Measurements from ENCODE around the gene PMF1. TPM values are rescaled to one million over a fixed set of nuclear protein-coding genes. Genes with fewer than 3 reads are reported as not detected.
A peak's percentile ranks its signal among the peaks of the same experiment; 100 is the strongest.

Gene PMF1
- total RNA-seq, 1 donor from 2014 or later: 47.1 TPM

DNA sequence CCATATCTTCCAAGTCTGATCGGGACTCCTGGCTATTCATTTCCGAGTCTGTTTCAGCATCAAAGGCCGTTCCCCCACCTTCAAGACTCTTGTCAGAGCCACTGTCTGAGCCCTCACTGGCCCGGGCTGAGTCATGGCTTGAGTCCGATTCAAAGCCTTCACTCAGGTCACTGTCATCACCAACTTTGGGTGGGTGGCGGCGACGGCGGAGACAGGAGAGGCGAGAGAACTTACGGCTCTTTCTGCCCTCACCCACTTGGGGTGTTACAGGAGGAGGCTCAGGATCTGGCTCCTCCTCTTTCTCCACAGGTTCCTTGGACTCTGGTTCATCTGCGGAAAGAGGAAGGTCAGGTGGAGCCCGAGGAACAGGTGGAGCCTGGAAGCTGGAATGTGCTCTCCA, 53.2 kb downstream of the PMF1 start:
- DNase-seq (ENCODE audit: low read depth): no peak

DNA sequence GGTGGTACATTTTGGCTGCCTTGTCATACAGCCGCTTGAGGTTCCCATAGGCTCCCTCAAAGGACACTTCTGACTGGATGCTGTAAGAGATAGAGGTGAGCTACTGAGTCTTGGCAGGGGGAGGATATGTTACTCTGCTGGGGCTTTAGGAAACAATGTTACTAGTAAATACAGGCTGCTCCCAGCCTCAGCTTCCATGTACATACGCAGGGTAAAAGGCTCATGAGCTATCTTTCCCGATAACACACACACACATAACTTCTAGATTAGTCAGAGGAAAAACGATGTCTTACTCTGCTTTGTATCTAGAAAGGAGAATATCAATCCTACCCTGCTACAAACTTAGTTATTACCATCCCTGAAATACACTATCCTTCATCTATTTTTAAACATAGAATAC, 55.5 kb downstream of the PMF1 start:
- DNase-seq (ENCODE audit: low read depth): no peak

DNA sequence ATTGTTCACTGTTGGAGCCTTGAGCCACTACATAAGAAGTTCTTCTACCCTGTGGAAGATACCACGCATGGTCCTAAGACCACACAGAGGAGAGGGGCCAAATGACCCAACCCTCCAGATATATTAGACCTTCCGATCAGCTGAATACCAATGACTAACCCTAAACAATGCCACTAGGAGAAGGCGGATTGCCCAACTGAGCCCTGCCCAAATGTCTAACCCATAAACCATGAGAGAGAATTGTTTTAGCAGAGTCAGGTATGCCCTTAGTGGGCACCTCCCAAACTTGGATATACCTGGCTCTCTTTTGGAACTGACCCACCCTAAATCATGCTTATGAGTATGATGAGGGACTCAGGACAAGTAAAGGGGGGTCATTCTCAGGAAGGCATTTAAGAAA, 57.5 kb downstream of the PMF1 start:
- DNase-seq (ENCODE audit: low read depth): no peak

DNA sequence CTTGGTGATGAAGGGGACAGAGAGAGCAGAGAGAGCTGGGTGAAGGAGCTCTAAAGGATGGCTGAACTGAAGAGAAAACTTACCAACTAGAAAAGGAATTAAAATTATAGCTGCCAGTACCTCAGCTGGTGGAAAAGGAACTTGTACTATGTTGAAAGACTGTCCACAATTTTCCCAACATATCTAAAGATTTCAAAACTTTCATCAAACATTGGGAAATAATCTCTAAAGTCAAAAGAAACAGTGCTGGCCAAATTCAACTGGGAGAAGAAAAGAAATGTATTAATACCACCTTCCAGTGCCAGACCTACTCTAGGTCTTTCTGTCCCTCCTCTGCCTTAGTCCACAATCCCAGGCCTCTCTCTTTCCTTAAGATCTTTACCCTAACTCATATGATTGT, 63.7 kb downstream of the PMF1 start:
- DNase-seq (ENCODE audit: low read depth): no peak

DNA sequence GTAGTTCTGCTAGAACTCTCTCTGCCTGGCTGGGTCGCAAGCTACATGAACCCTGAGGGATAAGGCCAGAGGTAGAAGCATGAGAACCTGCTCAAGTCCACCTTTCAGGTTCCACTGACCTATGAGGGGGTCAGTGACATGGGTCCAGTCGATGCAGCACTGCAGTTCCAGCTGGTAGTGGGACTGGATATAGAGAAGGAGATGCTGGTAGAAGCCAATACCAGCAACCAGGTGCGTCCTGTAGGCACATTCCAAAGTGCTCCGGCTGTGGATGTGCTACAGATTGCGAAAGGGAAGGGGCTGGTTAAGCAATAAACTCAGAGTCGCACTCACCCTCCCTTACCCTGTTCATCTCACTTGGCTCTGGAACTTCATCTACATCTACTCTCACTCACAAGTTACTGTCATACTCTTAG, 64.2 kb downstream of the PMF1 start:
- DNase-seq (ENCODE audit: low read depth): peak; percentile 14

DNA sequence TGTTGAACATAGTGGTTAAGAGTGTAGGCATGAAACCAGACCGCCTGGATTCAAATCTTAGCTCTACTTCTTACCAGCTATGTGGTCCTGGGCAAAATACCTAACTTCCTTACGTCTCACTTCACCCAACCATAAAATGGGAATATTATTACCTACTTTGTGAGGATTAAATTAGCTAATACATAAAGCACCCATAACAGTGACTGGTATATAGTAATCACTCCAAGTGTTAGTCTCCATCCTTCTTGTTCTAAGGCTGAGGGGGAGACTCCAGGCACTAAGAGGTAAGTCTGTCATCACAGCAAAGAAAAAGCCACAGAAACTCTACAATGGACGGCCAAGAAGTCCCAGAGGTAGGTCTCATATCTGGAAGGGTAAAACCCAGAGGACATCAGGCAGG, 67.0 kb downstream of the PMF1 start:
- DNase-seq (ENCODE audit: low read depth): no peak

DNA sequence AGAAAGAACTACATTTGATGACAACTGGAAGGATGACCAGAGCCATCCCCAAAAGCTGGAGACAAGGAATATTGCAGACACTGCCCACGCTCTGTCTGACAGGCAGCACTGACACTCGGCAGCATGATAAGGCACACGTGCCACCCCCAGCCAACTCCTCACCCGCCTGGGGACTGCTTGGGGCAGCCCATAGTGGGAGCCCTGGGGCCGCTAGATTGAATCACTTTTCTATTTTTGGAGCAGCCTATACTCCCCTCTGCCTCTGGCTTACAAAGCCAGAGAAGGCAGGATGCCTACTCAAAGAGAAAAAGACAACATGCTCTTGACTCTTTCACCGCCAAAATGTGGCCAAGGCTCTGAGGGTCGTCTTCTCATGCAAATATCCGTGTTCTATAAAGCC, 68.5 kb downstream of the PMF1 start:
- DNase-seq (ENCODE audit: low read depth): peak; percentile 7

DNA sequence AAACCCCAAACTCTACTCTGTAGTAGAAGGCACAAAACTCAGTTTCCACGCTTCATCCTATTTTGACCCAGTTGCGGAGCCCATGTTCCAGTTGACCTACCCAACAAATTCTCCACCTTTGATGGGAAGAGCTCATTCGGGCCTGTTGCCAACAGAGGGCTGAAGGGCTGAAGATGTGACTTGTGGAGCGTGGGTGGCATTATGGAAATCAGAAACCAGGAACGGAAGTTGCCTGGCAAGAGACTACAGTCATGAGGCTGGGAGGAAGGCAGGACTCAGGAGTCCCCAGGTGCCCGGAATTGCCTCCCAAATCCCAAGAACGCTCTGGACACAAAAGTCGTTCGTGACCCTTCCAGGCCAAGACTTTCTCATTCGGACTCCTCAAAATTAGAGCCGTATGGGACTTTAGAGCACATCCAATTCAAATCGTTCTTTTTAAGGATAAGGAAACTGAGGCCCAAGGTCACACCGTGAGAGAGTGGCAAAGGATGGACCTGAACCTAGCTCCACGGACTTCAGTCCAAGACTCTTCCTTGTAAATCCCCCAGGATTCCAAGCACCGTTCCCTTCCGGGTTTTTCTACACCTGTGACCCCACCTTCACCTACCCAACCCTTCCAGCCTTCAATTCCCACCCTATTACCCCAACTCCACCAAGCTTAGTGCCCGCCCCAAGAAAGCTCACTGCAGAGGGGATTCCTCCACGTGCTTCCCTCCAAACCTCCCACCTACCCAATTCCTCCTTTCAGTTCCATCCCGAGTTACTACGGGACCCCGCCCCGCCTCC, 69.1 kb downstream of the PMF1 start:
- DNase-seq (ENCODE audit: low read depth): peak; percentile 76

DNA sequence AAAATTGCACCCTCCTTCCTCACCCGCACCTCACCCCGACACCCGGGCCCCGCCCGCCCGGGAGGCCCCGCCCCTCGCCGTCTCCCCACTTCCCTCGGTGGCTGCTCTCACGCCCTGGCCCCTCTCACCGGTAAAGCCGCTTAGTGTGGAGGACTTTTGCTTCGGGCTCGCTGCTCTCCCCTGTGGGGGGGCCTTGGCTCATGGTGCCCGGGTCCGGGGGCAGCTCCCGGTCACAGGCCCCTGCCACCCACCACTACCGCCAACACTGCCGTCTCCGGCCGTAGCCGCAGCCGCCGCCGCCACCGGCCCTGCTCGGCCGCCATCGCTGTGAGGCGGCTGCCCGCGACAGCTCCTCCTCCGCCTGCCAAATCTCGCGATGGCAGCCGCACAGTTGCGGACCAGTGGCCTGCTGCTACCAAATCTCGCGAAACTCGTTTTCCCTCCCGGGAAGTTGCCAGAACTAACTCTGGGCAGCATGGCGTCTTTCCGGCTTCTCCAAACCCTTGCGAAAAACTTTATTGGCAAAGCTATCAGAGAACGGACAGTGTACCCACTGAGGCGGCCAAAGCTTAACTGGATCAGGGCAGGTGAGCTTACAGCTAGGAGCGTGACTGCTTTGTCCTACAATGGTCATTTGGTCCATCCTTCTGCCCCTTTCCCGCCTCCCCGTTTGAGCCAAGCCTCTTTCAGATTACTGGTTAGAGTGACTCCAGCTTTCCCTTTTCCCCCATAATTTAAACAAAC, 69.8 kb downstream of the PMF1 start, which contains the start of gene SMG5:
Gene SMG5, minus strand, starts transcription at position 347 of the 744 bp plus-strand sequence. Its CDS starts 145 bp downstream, at position 202.
- peak; percentile 98 for DNase-seq (ENCODE audit: low read depth)

DNA sequence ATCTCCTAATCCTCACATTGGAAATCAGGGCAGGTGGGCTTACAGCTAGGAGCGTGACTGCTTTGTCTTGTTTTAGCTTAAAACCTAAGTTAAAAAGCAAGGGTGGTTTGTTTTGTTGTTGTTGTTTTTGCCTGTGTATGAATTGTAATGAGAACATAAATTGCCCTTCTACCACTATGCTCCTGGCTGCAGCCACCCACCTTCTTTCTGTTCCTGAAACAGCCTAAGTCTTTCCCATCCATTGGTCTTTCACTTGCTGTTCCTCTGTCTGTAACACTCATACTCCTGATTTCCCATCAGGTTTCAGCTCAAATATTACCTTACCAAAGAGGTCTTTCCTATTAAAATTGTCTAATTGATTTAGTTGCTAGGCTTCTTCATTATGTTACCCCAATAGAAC, 70.7 kb downstream of the PMF1 start:
- no peak for DNase-seq (ENCODE audit: low read depth)

DNA sequence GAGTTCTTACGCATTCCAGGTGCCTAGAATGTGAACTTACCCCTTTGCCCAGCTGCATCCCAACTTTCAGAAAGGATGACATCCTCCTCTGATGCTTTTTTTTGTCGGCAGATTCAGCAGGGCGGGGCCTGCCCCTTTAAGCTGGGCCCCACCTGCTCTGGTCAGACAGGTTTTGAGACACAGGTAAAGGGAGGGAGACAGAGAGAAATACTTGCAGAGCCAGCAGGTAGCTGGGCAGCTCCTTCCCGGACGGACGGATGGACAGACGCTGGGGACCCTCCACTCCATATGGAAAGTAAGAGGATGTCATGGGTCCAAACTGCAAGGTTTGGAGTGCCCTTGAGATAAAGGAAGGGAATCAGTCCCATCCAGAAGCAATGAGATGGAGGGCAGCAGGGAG, 71.3 kb downstream of the PMF1 start, which contains the start of gene TMEM79:
Gene TMEM79, plus strand, starts transcription at position 214 of the 400 bp plus-strand sequence. CDS start 902 bp downstream, outside the sequence.
- no peak for DNase-seq (ENCODE audit: low read depth)

DNA sequence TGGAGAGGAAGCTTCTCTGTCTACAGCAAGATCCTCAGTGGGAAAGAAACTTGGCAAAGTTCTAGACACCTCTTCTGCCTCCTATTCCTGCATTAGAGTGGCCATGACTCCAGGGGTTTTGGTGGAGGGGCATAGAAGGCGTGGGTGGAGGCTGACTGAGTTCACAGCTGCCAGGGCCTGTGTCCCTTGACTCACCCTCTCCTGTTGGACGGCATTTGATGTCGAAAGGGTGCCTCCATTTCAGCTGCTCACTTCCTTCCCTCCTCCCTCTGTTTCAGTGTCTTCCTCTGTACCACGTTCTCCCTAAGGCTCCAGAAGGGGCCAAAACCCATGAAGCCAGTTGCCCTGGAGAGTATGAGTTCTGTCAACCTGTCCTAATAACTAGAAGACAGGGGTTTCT, 72.0 kb downstream of the PMF1 start:
- DNase-seq (ENCODE audit: low read depth): no peak

DNA sequence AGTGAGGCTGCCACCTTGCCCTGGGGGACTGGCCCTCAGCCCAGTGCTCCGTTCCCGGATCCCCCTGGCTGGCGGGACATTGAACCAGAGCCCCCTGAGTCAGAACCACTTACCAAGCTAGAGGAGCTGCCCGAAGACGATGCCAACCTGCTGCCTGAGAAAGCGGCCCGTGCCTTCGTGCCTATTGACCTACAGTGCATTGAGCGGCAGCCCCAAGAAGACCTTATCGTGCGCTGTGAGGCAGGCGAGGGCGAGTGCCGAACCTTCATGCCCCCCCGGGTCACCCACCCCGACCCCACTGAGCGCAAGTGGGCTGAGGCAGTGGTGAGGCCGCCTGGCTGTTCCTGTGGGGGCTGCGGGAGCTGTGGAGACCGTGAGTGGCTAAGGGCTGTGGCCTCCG, 72.6 kb downstream of the PMF1 start:
- no peak for DNase-seq (ENCODE audit: low read depth)

DNA sequence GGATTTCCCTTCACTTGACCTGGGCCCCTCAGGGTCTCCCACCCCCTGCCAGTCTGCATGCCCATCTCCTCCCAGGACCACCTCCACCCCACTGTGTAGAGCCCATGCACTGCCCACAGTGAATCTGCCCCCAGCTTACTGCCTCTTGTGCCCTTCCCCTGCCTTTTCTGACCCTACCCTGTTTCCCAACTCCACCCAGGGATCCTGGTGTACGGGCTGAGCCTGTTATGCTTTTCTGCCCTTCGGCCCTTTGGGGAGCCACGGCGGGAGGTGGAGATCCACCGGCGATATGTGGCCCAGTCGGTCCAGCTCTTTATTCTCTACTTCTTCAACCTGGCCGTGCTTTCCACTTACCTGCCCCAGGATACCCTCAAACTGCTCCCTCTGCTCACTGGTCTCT, 73.3 kb downstream of the PMF1 start:
- DNase-seq (ENCODE audit: low read depth): no peak

Other genes with a start within 250 kb of the PMF1 start
- gene ARHGEF2, start 234.5 kb upstream of the PMF1 start, total RNA-seq: 36.8 and 53.6 TPM in 2 replicates
- 366 and 540 TPM in 2 replicates for gene SSR2, start 192.1 kb upstream of the PMF1 start, total RNA-seq
- 16.0 and 25.2 TPM in 2 replicates for gene UBQLN4, start 159.2 kb upstream of the PMF1 start, total RNA-seq
- gene LAMTOR2, start 158.2 kb upstream of the PMF1 start, total RNA-seq: 53.6 and 79.0 TPM in 2 replicates
- 0.50 and 43.9 TPM in 2 replicates for gene RAB25, start 151.8 kb upstream of the PMF1 start, total RNA-seq
- gene MEX3A, start 130.5 kb upstream of the PMF1 start, total RNA-seq: 5.0 and 7.1 TPM in 2 replicates
- 420 and 617 TPM in 2 replicates for gene LMNA, start 98.3 kb upstream of the PMF1 start, total RNA-seq
- gene SEMA4A, start 59.4 kb upstream of the PMF1 start, total RNA-seq: 0.69 and 7.4 TPM in 2 replicates
- gene SLC25A44, start 18.9 kb upstream of the PMF1 start, total RNA-seq: 5.9 and 17.4 TPM in 2 replicates
- 0.15 TPM in 1 of 2 replicates, not detected in the other for gene BGLAP, start 29.2 kb downstream of the PMF1 start, total RNA-seq
- 0.80 TPM in 1 of 2 replicates, not detected in the other for gene PAQR6, start 35.0 kb downstream of the PMF1 start, total RNA-seq
- gene SMG5, start 69.8 kb downstream of the PMF1 start, total RNA-seq: 58.5 and 92.8 TPM in 2 replicates
- 0.52 and 1.6 TPM in 2 replicates for gene TMEM79, start 71.3 kb downstream of the PMF1 start, total RNA-seq
- gene GLMP, start 82.7 kb downstream of the PMF1 start, total RNA-seq: 23.7 and 37.2 TPM in 2 replicates
- gene VHLL, start 86.3 kb downstream of the PMF1 start, total RNA-seq: not detected in 2 replicates
- gene CCT3, start 125.3 kb downstream of the PMF1 start, total RNA-seq: 499 and 846 TPM in 2 replicates
- not detected in 2 replicates for gene TSACC, start 125.5 kb downstream of the PMF1 start, total RNA-seq
- gene RHBG, start 156.2 kb downstream of the PMF1 start, total RNA-seq: 0.55 TPM in 1 of 2 replicates, not detected in the other

Measured in renal cortical epithelial cell (primary cell).